OCI-LY3 (cell line): Measurements from ENCODE around the gene HOTAIR.

Experiments used
- EZH2phosphoT487 ChIP-seq: fragments of 200-600 bp; shearing (Covaris generic); IDR thresholded peaks from 2 replicates; pipeline ENCODE4 v1.6.1; 2018; ENCODE audit warnings: antibody characterized with exemption, mixed run types, low read depth
- TF ChIP-seq, protein P1 (sequence below): fragments of 200-600, 300-600 bp; sonication (generic); IDR thresholded peaks from 2 replicates; pipeline ENCODE4 v1.5.1; 2014; ENCODE audit warnings: antibody characterized with exemption, low read length, low read depth

GRCh38 chr12:54003625-54004024 lies 28.9 kb upstream of the HOTAIR start:
- TF ChIP-seq, protein P1, sequence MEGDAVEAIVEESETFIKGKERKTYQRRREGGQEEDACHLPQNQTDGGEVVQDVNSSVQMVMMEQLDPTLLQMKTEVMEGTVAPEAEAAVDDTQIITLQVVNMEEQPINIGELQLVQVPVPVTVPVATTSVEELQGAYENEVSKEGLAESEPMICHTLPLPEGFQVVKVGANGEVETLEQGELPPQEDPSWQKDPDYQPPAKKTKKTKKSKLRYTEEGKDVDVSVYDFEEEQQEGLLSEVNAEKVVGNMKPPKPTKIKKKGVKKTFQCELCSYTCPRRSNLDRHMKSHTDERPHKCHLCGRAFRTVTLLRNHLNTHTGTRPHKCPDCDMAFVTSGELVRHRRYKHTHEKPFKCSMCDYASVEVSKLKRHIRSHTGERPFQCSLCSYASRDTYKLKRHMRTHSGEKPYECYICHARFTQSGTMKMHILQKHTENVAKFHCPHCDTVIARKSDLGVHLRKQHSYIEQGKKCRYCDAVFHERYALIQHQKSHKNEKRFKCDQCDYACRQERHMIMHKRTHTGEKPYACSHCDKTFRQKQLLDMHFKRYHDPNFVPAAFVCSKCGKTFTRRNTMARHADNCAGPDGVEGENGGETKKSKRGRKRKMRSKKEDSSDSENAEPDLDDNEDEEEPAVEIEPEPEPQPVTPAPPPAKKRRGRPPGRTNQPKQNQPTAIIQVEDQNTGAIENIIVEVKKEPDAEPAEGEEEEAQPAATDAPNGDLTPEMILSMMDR: no peak
- no peak for TF ChIP-seq EZH2phosphoT487
